Spleen (tissue), 11 donors: ENCODE results near the gene APBB1IP. TPM values are rescaled to one million over a fixed set of nuclear protein-coding genes. Genes with fewer than 3 reads are reported as not detected.

Source experiments
- DNase-seq: peaks from one replicate; pipeline ENCODE4 v3.0.0-alpha.2; 2020
- H3K27ac ChIP-seq, 8 donors: fragments of 200-600 bp; sonication (generic) in 7 of 8; 1 replicate in 4 of 8; 2 replicates in 4 of 8; pipeline versions ENCODE4 v1.5.0 to v1.8.0; 2016 to 2021; ENCODE audit warnings: inconsistent platforms in 4 of 8, mild to moderate bottlenecking in 4 of 8, moderate library complexity in 1 of 8
- H3K27me3 ChIP-seq, 7 donors: fragments of 200-600 bp; sonication (generic) in 6 of 7; replicated peaks in 1 of 7; 1 replicate in 4 of 7; 2 replicates in 3 of 7; pipeline versions ENCODE4 v1.5.0 to v1.8.0; 2016 to 2021; ENCODE audit warnings: inconsistent platforms in 3 of 7, mild to moderate bottlenecking in 1 of 7
- H3K36me3 ChIP-seq, 6 donors: fragments of 200-600 bp; sonication (generic) in 5 of 6; 1 replicate in 4 of 6; 2 replicates in 2 of 6; pipeline versions ENCODE4 v1.5.0 to v1.8.0; 2016 to 2021; ENCODE audit warnings: inconsistent platforms in 2 of 6
- H3K4me1 ChIP-seq, 6 donors: fragments of 200-600 bp; sonication (generic) in 5 of 6; 1 replicate in 3 of 6; 2 replicates in 3 of 6; pipeline versions ENCODE4 v1.5.0 to v1.8.0; 2016 to 2021; ENCODE audit warnings: inconsistent platforms in 3 of 6
- H3K4me3 ChIP-seq, 8 donors: fragments of 200-600 bp; sonication (generic) in 7 of 8; 1 replicate in 4 of 8; 2 replicates in 4 of 8; pipeline versions ENCODE4 v1.5.0 to v1.8.0; 2016 to 2021; ENCODE audit warnings: inconsistent platforms in 4 of 8, mild to moderate bottlenecking in 4 of 8, moderate library complexity in 2 of 8
- H3K9me3 ChIP-seq, 8 donors: fragments of 200-600 bp; sonication (generic) in 7 of 8; 1 replicate in 4 of 8; 2 replicates in 4 of 8; pipeline versions ENCODE4 v1.5.0 to v1.8.0; 2016 to 2021; ENCODE audit warnings: inconsistent platforms in 4 of 8
- CTCF ChIP-seq, 11 experiments: fragments of 200-600 bp in 7 of 11; fragments of 450-650 bp in 4 of 11; sonication (generic) in 4 of 11; IDR thresholded peaks in 8 of 11; conservative IDR thresholded peaks in 3 of 11; 1 replicate in 7 of 11; 2 replicates in 4 of 11; pipeline versions ENCODE4 v1.4.0 to v1.8.0; 2016 to 2021; ENCODE audit warnings: antibody characterized with exemption in 11 of 11, inconsistent platforms in 4 of 11, mild to moderate bottlenecking in 1 of 11
- POLR2A ChIP-seq, 3 donors: fragments of 450-650 bp; IDR thresholded peaks; one replicate each; pipeline ENCODE4 v1.5.1; 2017; ENCODE audit warnings: antibody characterized with exemption in 3 of 3, mild to moderate bottlenecking in 1 of 3
- POLR2AphosphoS5 ChIP-seq, 3 donors: sonication (generic); formaldehyde crosslinking; IDR thresholded peaks; one replicate each; pipeline ENCODE4 v1.5.1; 2017; ENCODE audit warnings: antibody characterized with exemption in 3 of 3
- WGBS, 5 donors: extraction: QIAGEN DNeasy Blood & Tissue Kit in 3 of 5; methylation state at CpG; one replicate each; pipeline versions ENCODE4 v1.1.5 to v1.1.7; 2013 to 2018; 5-methylcytosine and 5-hydroxymethylcytosine counted together
- intact Hi-C: fragments of 100-400 bp; cut with DNase I; formaldehyde crosslinking; loops from one replicate; pipeline ENCODE4 v1.15.0; 2023; ENCODE audit warnings: low total_unique reads
- polyA plus RNA-seq, 3 donors: library from polyadenylated mRNA; stranded (reverse); fragments of 200-250 nt; gene quantifications; one replicate each; pipeline ENCODE4 v1.2.1, GENCODE V29; 2013
- total RNA-seq, 7 donors: library from RNA; depleted of rRNA in 3 of 7; stranded (reverse); fragments of >200 nt in 3 of 7; fragmentation: NEBNext Ultra II Directional in 4 of 7; extraction: Animal tissue kit (Norgen Biotek cat#: 25700) in 4 of 7; gene quantifications; one replicate each; pipeline versions ENCODE4 v1.1.0 to v1.2.1, GENCODE V29; 2016 to 2021
- donor health status: healthy with polysubstance abuse.
- donor health status: DM: no; HTN: no; CAD: no; lungs with moderate emphysema.
- donor health status: DM: no; HTN: no; CAD: no.
- donor health status: Bipolar disorder and iron deficiency.
- donor health status: healthy.
- donor health status: DM: no; HTN: no; CAD: no.
- donor health status: DM: yes; HTN: yes; CAD: no.

Gene APBB1IP
- total and polyA plus RNA-seq, 10 donors: 19.7 to 136 (median 79.2) TPM

GRCh38 chr10:26513101-26513500 lies 75.0 kb downstream of the APBB1IP start:
- Histone ChIP-seq H3K9me3 (peaks cover 0 to 12% (median 7%) of the 10 kb centered on the region in 8 donors), H3K27me3 (no peaks in the 10 kb centered on the region), H3K27ac (no peak overlapping the region), H3K4me1 (peaks cover 0 to 16% (median 0%) of the 10 kb centered on the region in 6 donors), H3K4me3 (no peak overlapping the region), H3K36me3 (peaks cover 0 to 95% (median 45%) of the 10 kb centered on the region in 6 donors)
- intact Hi-C loops: no loop called here
- TF ChIP-seq POLR2A (IDR thresholded peaks at IDR 0.05) (no peak), POLR2AphosphoS5 (IDR thresholded peaks at IDR 0.05) (no peak), CTCF (IDR thresholded peaks at IDR 0.05 in 8 of 11, conservative IDR thresholded peaks at IDR 0.05 in 3 of 11) (no peak)
- WGBS, 5 donors: 86 to 97% (median 91%) methylated on average over 1 of the region's 1 CpG
- no peak for DNase-seq

- no peak for TF ChIP-seq CTCF (IDR thresholded peaks at IDR 0.05 in 8 of 11, conservative IDR thresholded peaks at IDR 0.05 in 3 of 11)
- no peak for TF ChIP-seq POLR2AphosphoS5 (IDR thresholded peaks at IDR 0.05)
- no peak for TF ChIP-seq POLR2A (IDR thresholded peaks at IDR 0.05)
- intact Hi-C loops: no loop called here
Observed at GRCh38 chr10:26516540-26517101, 78.5 kb downstream of the APBB1IP start.

GRCh38 chr10:26517141-26517867 lies 79.2 kb downstream of the APBB1IP start:
- 82 to 84% (median 82%) methylated on average over 9 of the region's 9 CpGs for WGBS, 5 donors
- Histone ChIP-seq H3K27ac (peak overlapping the region in 2 of 8 donors; percentile 6 to 7), H3K4me3 (no peak overlapping the region), H3K36me3 (peaks cover 0 to 100% (median 41%) of the 10 kb centered on the region in 6 donors), H3K9me3 (peaks cover 0 to 16% (median 9%) of the 10 kb centered on the region in 8 donors), H3K4me1 (peaks cover 0 to 14% (median 0%) of the 10 kb centered on the region in 6 donors), H3K27me3 (no peaks in the 10 kb centered on the region)
- no peak for DNase-seq
- intact Hi-C loops: no loop called here
- TF ChIP-seq POLR2A (IDR thresholded peaks at IDR 0.05): no peak
- no peak for TF ChIP-seq CTCF (IDR thresholded peaks at IDR 0.05 in 8 of 11, conservative IDR thresholded peaks at IDR 0.05 in 3 of 11)
- TF ChIP-seq POLR2AphosphoS5 (IDR thresholded peaks at IDR 0.05): no peak

More at GRCh38 chr10:26516540-26517101, 78.5 kb downstream of the APBB1IP start:
- Histone ChIP-seq H3K27me3 (no peaks in the 10 kb centered on the region), H3K36me3 (peaks cover 0 to 100% (median 47%) of the 10 kb centered on the region in 6 donors), H3K27ac (peak overlapping the region in 2 of 8 donors; percentile 6 to 7), H3K4me3 (no peak overlapping the region), H3K9me3 (peaks cover 0 to 17% (median 10%) of the 10 kb centered on the region in 8 donors), H3K4me1 (peaks cover 0 to 14% (median 0%) of the 10 kb centered on the region in 6 donors)
- no peak for DNase-seq
- WGBS, 5 donors: 47 to 71% (median 64%) methylated on average over 10 to 11 of the region's 11 CpGs

- no peaks in the 10 kb centered on the region for H3K27me3 ChIP-seq
- H3K4me3 ChIP-seq: no peak overlapping the region
- WGBS, 5 donors: 79 to 97% (median 82%) methylated on average over 1 of the region's 1 CpG
- intact Hi-C loops: loop anchor here (10.0 kb wide), 1 partner anchor 115 kb away; no protein-coding TSS in a partner anchor
- no peak for DNase-seq
- H3K27ac ChIP-seq: no peak overlapping the region
- TF ChIP-seq CTCF (IDR thresholded peaks at IDR 0.05 in 8 of 11, conservative IDR thresholded peaks at IDR 0.05 in 3 of 11) (no peak), POLR2AphosphoS5 (IDR thresholded peaks at IDR 0.05) (no peak), POLR2A (IDR thresholded peaks at IDR 0.05) (no peak)
- H3K9me3 ChIP-seq: peaks cover 0 to 6% (median 2%) of the 10 kb centered on the region in 8 donors
- peaks cover 0 to 100% (median 33%) of the 10 kb centered on the region in 6 donors for H3K36me3 ChIP-seq
- peaks cover 0 to 22% (median 0%) of the 10 kb centered on the region in 6 donors for H3K4me1 ChIP-seq
Observed at GRCh38 chr10:26519803-26520202, 81.7 kb downstream of the APBB1IP start.
